Smooth muscle cell (in vitro differentiated cells): ENCODE results near the gene ATP8B1. TPM values are rescaled to one million over a fixed set of nuclear protein-coding genes. Genes with fewer than 3 reads are reported as not detected.

ENCODE experiments used
- DNase-seq: peaks from one replicate; lab custom pipeline; 2025; ENCODE audit not compliant: unreplicated experiment; lab: John Stamatoyannopoulos, UW
- H2AFZ ChIP-seq: fragments of 200-600 bp; sonication (generic); 2 replicates; pipeline ENCODE4 v1.6.0; 2016; ENCODE audit warnings: antibody characterized with exemption, low read depth, mild to moderate bottlenecking
- H3F3A ChIP-seq: fragments of 200-600 bp; sonication (generic); 2 replicates; pipeline ENCODE4 v1.6.0; 2017; ENCODE audit warnings: antibody characterized with exemption, low read depth
- H3K27ac ChIP-seq: fragments of 200-600 bp; sonication (generic); 2 replicates; pipeline ENCODE4 v1.5.1; 2016; ENCODE audit warnings: low read depth, mild to moderate bottlenecking
- H3K27me3 ChIP-seq: fragments of 200-600 bp; sonication (generic); 2 replicates; pipeline ENCODE4 v1.6.1; 2016; ENCODE audit warnings: low read depth, mild to moderate bottlenecking
- H3K36me3 ChIP-seq: fragments of 200-600 bp; sonication (generic); 2 replicates; pipeline ENCODE4 v1.5.1; 2016; ENCODE audit warnings: low read depth
- H3K4me1 ChIP-seq: fragments of 200-600 bp; sonication (generic); 2 replicates; pipeline ENCODE4 v1.5.1; 2016; ENCODE audit warnings: low read depth
- H3K4me2 ChIP-seq: fragments of 200-600 bp; sonication (generic); 2 replicates; pipeline ENCODE4 v1.6.0; 2016; ENCODE audit warnings: mild to moderate bottlenecking
- H3K4me3 ChIP-seq: fragments of 200-600 bp; sonication (generic); 2 replicates; pipeline ENCODE4 v1.5.1; 2016; ENCODE audit warnings: mild to moderate bottlenecking
- H3K79me2 ChIP-seq: fragments of 200-600 bp; sonication (generic); 2 replicates; pipeline ENCODE4 v1.6.0; 2016; ENCODE audit warnings: low read depth, mild to moderate bottlenecking
- H3K9ac ChIP-seq: fragments of 200-600 bp; sonication (generic); 2 replicates; pipeline ENCODE4 v1.6.0; 2016; ENCODE audit warnings: low read depth
- H3K9me3 ChIP-seq: fragments of 200-600 bp; sonication (generic); replicated peaks from 2 replicates; pipeline ENCODE4 v1.5.1; 2016; ENCODE audit warnings: low read depth
- H4K20me1 ChIP-seq: fragments of 200-600 bp; sonication (generic); 2 replicates; pipeline ENCODE4 v1.6.0; 2016; ENCODE audit warnings: low read depth
- CTCF ChIP-seq: fragments of 200-600 bp; sonication (generic); IDR thresholded peaks from 2 replicates; pipeline ENCODE4 v1.5.1; 2017; ENCODE audit warnings: borderline replicate concordance, mild to moderate bottlenecking, antibody characterized with exemption; ENCODE audit not compliant: insufficient read depth, poor library complexity, severe bottlenecking
- WGBS: methylation state at CpG from one replicate; pipeline ENCODE4 v1.1.7; 2016; ENCODE audit warnings: low lambda C conversion rate; 5-methylcytosine and 5-hydroxymethylcytosine counted together
- polyA plus RNA-seq: library from polyadenylated mRNA; unstranded; fragments of >200 nt; fragmentation: Nextera tagmentation; extraction: Ambion mirVana; gene quantifications from 2 replicates; pipeline ENCODE4 v1.2.1, GENCODE V29; 2016
- total RNA-seq: library from RNA; depleted of rRNA; stranded (reverse); fragments of >200 nt; gene quantifications from 2 replicates; pipeline ENCODE4 v1.2.3, GENCODE V29; 2014

Gene ATP8B1
- total and polyA plus RNA-seq, 2 experiments from 2014 or later: 1.1 to 6.1 TPM

GRCh38 chr18:57784034-57784800 is 18.9 kb downstream of the ATP8B1 start:
- H3K27me3 ChIP-seq: no peaks in the 10 kb centered on the region
- H3K79me2 ChIP-seq: no peaks in the 10 kb centered on the region
- H3K27ac ChIP-seq: peak overlapping the region; percentile 68
- no peak overlapping the region for H3K4me3 ChIP-seq
- no peak overlapping the region for H2AFZ ChIP-seq
- whole genome bisulfite sequencing: 42% methylated on average over 16 of the region's 16 CpGs
- H4K20me1 ChIP-seq: no peaks in the 10 kb centered on the region
- H3F3A ChIP-seq: peaks cover 11% of the 10 kb centered on the region
- no peak overlapping the region for H3K9ac ChIP-seq
- peaks cover 13% of the 10 kb centered on the region for H3K4me1 ChIP-seq
- peak overlapping the region; percentile 16 for H3K4me2 ChIP-seq
- DNase-seq: no peak
- H3K36me3 ChIP-seq: no peaks in the 10 kb centered on the region
- TF ChIP-seq CTCF: no peak
- H3K9me3 ChIP-seq: no peaks in the 10 kb centered on the region

GRCh38 chr18:57782049-57782448 is 21.1 kb downstream of the ATP8B1 start:
- Histone ChIP-seq H3K79me2 (no peaks in the 10 kb centered on the region), H3K27ac (no peak overlapping the region), H2AFZ (no peak overlapping the region), H4K20me1 (no peaks in the 10 kb centered on the region), H3K36me3 (no peaks in the 10 kb centered on the region), H3K4me3 (no peak overlapping the region), H3K9ac (no peak overlapping the region), H3K4me1 (peaks cover 13% of the 10 kb centered on the region), H3K4me2 (no peak overlapping the region), H3K9me3 (no peaks in the 10 kb centered on the region), H3F3A (peaks cover 4% of the 10 kb centered on the region), H3K27me3 (no peaks in the 10 kb centered on the region)
- 90% methylated on average over 5 of the region's 5 CpGs for WGBS
- DNase-seq: no peak
- TF ChIP-seq CTCF: no peak

GRCh38 chr18:57780706-57781347 is 22.3 kb downstream of the ATP8B1 start:
- Histone ChIP-seq H3K4me1 (peaks cover 13% of the 10 kb centered on the region), H3K9me3 (no peaks in the 10 kb centered on the region), H3K4me2 (peak overlapping the region; percentile 59), H2AFZ (peak overlapping the region; percentile 17), H3K27ac (peak overlapping the region; percentile 83), H3K36me3 (no peaks in the 10 kb centered on the region), H3K9ac (no peak overlapping the region), H3K27me3 (no peaks in the 10 kb centered on the region), H3K79me2 (no peaks in the 10 kb centered on the region), H3F3A (peaks cover 4% of the 10 kb centered on the region), H4K20me1 (no peaks in the 10 kb centered on the region), H3K4me3 (no peak overlapping the region)
- no peak for TF ChIP-seq CTCF
- WGBS: 51% methylated on average over 6 of the region's 6 CpGs
- no peak for DNase-seq
